Osteoblast (primary cell): ENCODE data around the gene ATP8B2. TPM values are rescaled to one million over a fixed set of nuclear protein-coding genes. Genes with fewer than 3 reads are reported as not detected.
"Not testable (repeated sequence)": the region's sequence is repeated elsewhere in the genome, so short reads cannot be mapped to it uniquely, and the experiment has no call there.

ENCODE experiments used
- DNase-seq: peaks from one replicate; pipeline ENCODE4 v3.0.0; 2011; ENCODE audit warnings: low spot score, mixed read lengths; ENCODE audit not compliant: insufficient read length; ENCODE audit errors: missing footprints
- H2AFZ ChIP-seq: 2 replicates; pipeline ENCODE4 v1.6.0; 2011; ENCODE audit warnings: mild to moderate bottlenecking, low read length
- H3K27ac ChIP-seq: 2 replicates; pipeline ENCODE4 v1.5.1; 2011; ENCODE audit warnings: mild to moderate bottlenecking, low read depth, low read length, moderate library complexity
- H3K27me3 ChIP-seq: 2 replicates; pipeline ENCODE4 v1.6.0; 2012; ENCODE audit warnings: mild to moderate bottlenecking, control low read depth, inconsistent platforms, low read length, moderate library complexity; ENCODE audit not compliant: insufficient read depth
- H3K36me3 ChIP-seq: 2 replicates; pipeline ENCODE4 v1.5.1; 2011; ENCODE audit warnings: mild to moderate bottlenecking, low read length, control low read depth, moderate library complexity; ENCODE audit not compliant: insufficient read depth
- H3K4me1 ChIP-seq: 2 replicates; pipeline ENCODE4 v1.5.1; 2011; ENCODE audit warnings: mild to moderate bottlenecking, low read length, control low read depth, moderate library complexity; ENCODE audit not compliant: insufficient read depth
- H3K4me2 ChIP-seq: 2 replicates; pipeline ENCODE4 v1.6.0; 2011; ENCODE audit warnings: mild to moderate bottlenecking, low read length; ENCODE audit not compliant: insufficient read depth
- H3K4me3 ChIP-seq: fragments of 200-600 bp; sonication (generic); 3 replicates; pipeline ENCODE4 v1.5.1; 2012; ENCODE audit warnings: mild to moderate bottlenecking, low read length, inconsistent platforms; ENCODE audit not compliant: insufficient read depth
- H3K79me2 ChIP-seq: 2 replicates; pipeline ENCODE4 v1.6.0; 2012; ENCODE audit warnings: mild to moderate bottlenecking, low read length, control low read depth, inconsistent platforms; ENCODE audit not compliant: insufficient read depth
- H3K9me3 ChIP-seq: 2 replicates; pipeline ENCODE4 v1.5.1; 2011; ENCODE audit warnings: low read depth, low read length, control low read depth
- H4K20me1 ChIP-seq: 2 replicates; pipeline ENCODE4 v1.6.0; 2012; ENCODE audit warnings: mild to moderate bottlenecking, low read length, control low read depth; ENCODE audit not compliant: insufficient read depth
- total RNA-seq: library from RNA; depleted of rRNA; stranded (reverse); fragments of >200 nt; gene quantifications from 2 replicates; pipeline ENCODE4 v1.2.3, GENCODE V29; 2012
- TF ChIP-seq, protein P1 (sequence below): IDR thresholded peaks from 2 replicates; pipeline ENCODE4 v1.5.1; 2011; ENCODE audit warnings: mild to moderate bottlenecking, low read depth, low read length, moderate library complexity; ENCODE audit errors: extremely low read depth

Gene ATP8B2
- total RNA-seq, 1 donor: 162 TPM

DNA sequence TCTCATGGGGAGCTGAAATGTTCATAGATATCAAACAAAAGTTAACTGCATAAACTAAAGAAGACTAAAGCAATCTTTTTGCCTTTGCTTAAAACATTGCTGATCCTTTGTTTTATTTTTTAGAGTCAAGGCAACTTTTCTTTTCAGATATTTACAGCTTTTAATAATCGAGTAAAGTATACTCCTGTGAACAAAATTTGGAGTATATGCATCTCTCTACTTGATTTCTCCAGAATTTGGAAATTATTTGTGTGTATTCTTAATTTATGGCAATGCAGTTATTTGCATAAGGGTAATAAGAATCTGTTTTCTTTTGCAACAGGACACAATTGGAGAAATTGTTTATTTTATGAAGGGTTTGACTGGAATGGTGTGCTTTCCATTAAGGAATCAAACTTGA lies 8.6 kb upstream of the ATP8B2 start:
- Histone ChIP-seq H3K36me3 (no peaks in the 10 kb centered on the region), H3K4me1 (no peaks in the 10 kb centered on the region), H3K27me3 (no peaks in the 10 kb centered on the region), H3K9me3 (no peaks in the 10 kb centered on the region), H2AFZ (no peak overlapping the region), H3K79me2 (no peaks in the 10 kb centered on the region), H4K20me1 (no peaks in the 10 kb centered on the region), H3K4me3 (no peak overlapping the region), H3K27ac (no peak overlapping the region), H3K4me2 (no peak overlapping the region)
- DNase-seq: no peak
- TF ChIP-seq, protein P1, sequence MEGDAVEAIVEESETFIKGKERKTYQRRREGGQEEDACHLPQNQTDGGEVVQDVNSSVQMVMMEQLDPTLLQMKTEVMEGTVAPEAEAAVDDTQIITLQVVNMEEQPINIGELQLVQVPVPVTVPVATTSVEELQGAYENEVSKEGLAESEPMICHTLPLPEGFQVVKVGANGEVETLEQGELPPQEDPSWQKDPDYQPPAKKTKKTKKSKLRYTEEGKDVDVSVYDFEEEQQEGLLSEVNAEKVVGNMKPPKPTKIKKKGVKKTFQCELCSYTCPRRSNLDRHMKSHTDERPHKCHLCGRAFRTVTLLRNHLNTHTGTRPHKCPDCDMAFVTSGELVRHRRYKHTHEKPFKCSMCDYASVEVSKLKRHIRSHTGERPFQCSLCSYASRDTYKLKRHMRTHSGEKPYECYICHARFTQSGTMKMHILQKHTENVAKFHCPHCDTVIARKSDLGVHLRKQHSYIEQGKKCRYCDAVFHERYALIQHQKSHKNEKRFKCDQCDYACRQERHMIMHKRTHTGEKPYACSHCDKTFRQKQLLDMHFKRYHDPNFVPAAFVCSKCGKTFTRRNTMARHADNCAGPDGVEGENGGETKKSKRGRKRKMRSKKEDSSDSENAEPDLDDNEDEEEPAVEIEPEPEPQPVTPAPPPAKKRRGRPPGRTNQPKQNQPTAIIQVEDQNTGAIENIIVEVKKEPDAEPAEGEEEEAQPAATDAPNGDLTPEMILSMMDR: no peak

GRCh38 chr1:154318386-154318785 lies 6.9 kb upstream of the ATP8B2 start:
- no peak for DNase-seq

DNA sequence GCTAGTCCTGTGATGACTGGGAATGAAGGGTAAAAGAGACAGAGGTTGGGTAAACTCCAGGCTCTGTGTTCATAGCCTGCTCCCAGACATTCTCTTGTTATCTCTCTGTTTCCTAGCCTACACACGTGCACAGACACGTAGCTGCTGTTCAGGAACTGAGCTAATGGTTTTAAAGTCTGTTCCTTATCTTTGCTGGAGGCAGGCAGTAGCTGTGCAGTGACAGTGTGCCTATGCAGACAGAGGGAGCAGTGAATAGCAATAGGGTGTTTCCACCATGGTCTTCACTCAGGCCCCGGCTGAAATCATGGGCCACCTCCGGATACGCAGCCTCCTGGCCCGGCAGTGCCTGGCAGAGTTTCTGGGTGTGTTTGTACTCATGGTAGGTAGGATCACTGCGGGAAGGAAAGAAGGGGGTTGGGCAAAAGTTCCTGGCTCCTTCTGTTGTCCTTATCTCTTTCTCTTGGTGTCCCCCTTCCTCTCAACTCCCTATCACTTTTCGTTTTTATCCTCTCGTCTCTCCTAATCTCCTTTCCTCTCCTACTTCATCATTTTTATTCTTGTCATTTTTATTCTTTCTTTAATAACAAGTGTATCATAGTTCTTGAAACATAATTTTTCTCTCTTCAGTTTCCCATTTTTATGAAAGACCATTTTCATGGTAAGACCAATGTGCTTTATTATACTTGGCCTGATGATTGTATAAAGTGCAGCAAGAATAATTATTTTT lies 4.3 kb upstream of the ATP8B2 start, which contains the start of gene AQP10:
TSS of gene AQP10 (plus strand) at position 212 of the 727 bp plus-strand sequence. CDS start at position 275, 63 bp downstream.
- Histone ChIP-seq H3K27me3 (peaks cover 15% of the 10 kb centered on the region), H3K9me3 (no peaks in the 10 kb centered on the region), H3K27ac (no peak within 1 kb of the TSS), H3K4me3 (no peak within 1 kb of the TSS), H3K79me2 (no peaks in the 10 kb centered on the region), H3K36me3 (no peaks in the 10 kb centered on the region), H3K4me2 (no peak within 1 kb of the TSS), H2AFZ (no peak within 1 kb of the TSS), H3K4me1 (no peaks in the 10 kb centered on the region), H4K20me1 (no peaks in the 10 kb centered on the region)
- TF ChIP-seq, protein P1: no peak
- DNase-seq: no peak

More at GRCh38 chr1:154318386-154318785, 6.9 kb upstream of the ATP8B2 start:
- Histone ChIP-seq H3K79me2 (no peaks in the 10 kb centered on the region), H3K9me3 (no peaks in the 10 kb centered on the region), H3K4me1 (no peaks in the 10 kb centered on the region), H2AFZ (peak overlapping the region; percentile 3), H3K36me3 (no peaks in the 10 kb centered on the region), H3K27ac (no peak overlapping the region), H3K27me3 (peaks cover 12% of the 10 kb centered on the region), H3K4me2 (no peak overlapping the region), H3K4me3 (no peak overlapping the region), H4K20me1 (no peaks in the 10 kb centered on the region)
- TF ChIP-seq, protein P1: no peak

DNA sequence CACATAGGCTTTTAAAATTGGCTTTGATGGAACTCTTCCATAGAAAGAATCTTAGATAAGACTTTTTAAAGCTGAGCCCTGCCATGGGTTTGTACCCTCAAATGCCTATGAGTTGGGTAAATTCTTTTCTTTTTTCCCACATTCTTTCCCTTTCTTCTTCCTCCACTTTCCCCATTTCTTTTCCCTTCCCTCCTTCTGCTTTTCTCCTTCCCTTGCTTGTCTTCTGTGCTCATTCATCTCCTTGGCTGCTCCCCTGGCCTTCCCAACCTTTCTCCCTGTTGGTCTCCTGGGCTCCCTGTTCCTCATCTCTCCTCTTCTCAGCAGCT lies 3.8 kb upstream of the ATP8B2 start:
- not testable (repeated sequence) for H3K4me2 ChIP-seq, H3K4me1 ChIP-seq, H3K9me3 ChIP-seq, H4K20me1 ChIP-seq, H3K27ac ChIP-seq, H3K36me3 ChIP-seq, H3K79me2 ChIP-seq, H2AFZ ChIP-seq, DNase-seq, H3K4me3 ChIP-seq
- H3K27me3 ChIP-seq: peaks cover 15% of the 10 kb centered on the region
